HEK293 (cell line): Measurements from ENCODE around the gene BCL2.

Experiments used
- CTCF ChIA-PET: fragments of 350-600 bp; formaldehyde crosslinking; extraction: SDS; loops from one replicate; lab custom pipeline; 2021; ENCODE audit warnings: antibody characterized with exemption; lab: Yijun Ruan, JAX
- POLR2A ChIA-PET: fragments of 300-600 bp; formaldehyde crosslinking; extraction: SDS; loops from one replicate; lab custom pipeline; 2020; ENCODE audit warnings: antibody characterized with exemption, inconsistent platforms; lab: Yijun Ruan, JAX
- H3K27ac ChIP-seq: fragments of 200-500 bp; sonication (Bioruptor generic); 2 replicates; pipeline ENCODE4 v1.5.1; 2014; ENCODE audit warnings: low read depth, low read length, control low read depth, inconsistent platforms; ENCODE audit errors: extremely low read depth
- H3K36me3 ChIP-seq, 2 experiments: fragments of 200-500 bp in 1 of 2; sonication (Bioruptor generic) in 1 of 2; 1 replicate in 1 of 2; 2 replicates in 1 of 2; pipeline ENCODE4 v1.5.1; 2014 to 2017; ENCODE audit warnings: inconsistent platforms in 2 of 2, low read length in 2 of 2; ENCODE audit not compliant: control insufficient read depth in 2 of 2, insufficient read depth in 1 of 2
- H3K4me1 ChIP-seq: fragments of 200-500 bp; sonication (Bioruptor generic); 2 replicates; pipeline ENCODE4 v1.5.1; 2014; ENCODE audit warnings: mild to moderate bottlenecking, low read length, inconsistent platforms; ENCODE audit not compliant: control insufficient read depth, insufficient read depth
- H3K4me3 ChIP-seq: 2 replicates; pipeline ENCODE4 v1.5.1; 2011; ENCODE audit warnings: low read depth, mild to moderate bottlenecking, control low read depth, low read length, moderate library complexity
- H3K9me3 ChIP-seq: fragments of 200-500 bp; sonication (Bioruptor generic); 2 replicates; pipeline ENCODE4 v1.5.1; 2014; ENCODE audit warnings: low read depth, low read length, inconsistent platforms; ENCODE audit not compliant: control insufficient read depth, insufficient read depth
- KLF10 ChIP-seq: fragments of 450-650 bp; IDR thresholded peaks from 2 replicates; pipeline ENCODE4 v1.5.1; 2018; ENCODE audit warnings: missing biosample characterization, mild to moderate bottlenecking, missing genetic modification characterization
- SP7 ChIP-seq: fragments of 450-650 bp; formaldehyde crosslinking; IDR thresholded peaks from 2 replicates; pipeline ENCODE4 v1.5.1; 2016; ENCODE audit warnings: missing biosample characterization, missing genetic modification characterization
- TRIM28 ChIP-seq: IDR thresholded peaks from 2 replicates; pipeline ENCODE4 v1.6.1; 2011; ENCODE audit warnings: low read length, control low read depth, borderline replicate concordance
- ZNF146 ChIP-seq: fragments of 450-650 bp; formaldehyde crosslinking; IDR thresholded peaks from 2 replicates; pipeline ENCODE4 v1.5.1; 2016; ENCODE audit warnings: missing biosample characterization, missing genetic modification characterization
- ZNF211 ChIP-seq: fragments of 450-650 bp; formaldehyde crosslinking; IDR thresholded peaks from 2 replicates; pipeline ENCODE4 v1.5.1; 2016; ENCODE audit warnings: low read depth, missing biosample characterization, missing genetic modification characterization
- ZNF423 ChIP-seq: fragments of 450-650 bp; formaldehyde crosslinking; IDR thresholded peaks from 2 replicates; pipeline ENCODE4 v1.5.1; 2016; ENCODE audit warnings: missing biosample characterization, missing genetic modification characterization
- ZNF48 ChIP-seq: fragments of 450-650 bp; formaldehyde crosslinking; IDR thresholded peaks from 2 replicates; pipeline ENCODE4 v1.5.1; 2016; ENCODE audit warnings: missing biosample characterization, missing genetic modification characterization
- ZNF670 ChIP-seq: fragments of 450-650 bp; formaldehyde crosslinking; IDR thresholded peaks from 2 replicates; pipeline ENCODE4 v1.5.1; 2016; ENCODE audit warnings: missing biosample characterization, missing genetic modification characterization, low read depth
- TF ChIP-seq, protein P1 (sequence below): fragments of 450-650 bp; formaldehyde crosslinking; IDR thresholded peaks from 2 replicates; pipeline ENCODE4 v1.5.1; 2017; ENCODE audit warnings: missing biosample characterization, missing genetic modification characterization
- TF ChIP-seq, protein P2 (sequence below): fragments of 450-650 bp; formaldehyde crosslinking; conservative IDR thresholded peaks from 2 replicates; pipeline ENCODE4 v1.5.1; 2016; ENCODE audit warnings: low read depth, missing biosample characterization, missing genetic modification characterization
- TF ChIP-seq, protein P3 (sequence below): fragments of 450-650 bp; formaldehyde crosslinking; IDR thresholded peaks from 2 replicates; pipeline ENCODE4 v1.5.1; 2016; ENCODE audit warnings: missing biosample characterization, missing genetic modification characterization, borderline replicate concordance
- TF ChIP-seq, protein P4 (sequence below): fragments of 450-650 bp; IDR thresholded peaks from 2 replicates; pipeline ENCODE4 v1.5.1; 2018; ENCODE audit warnings: missing biosample characterization, mild to moderate bottlenecking, missing genetic modification characterization
- TF ChIP-seq, protein P5 (sequence below): fragments of 450-650 bp; formaldehyde crosslinking; IDR thresholded peaks from 2 replicates; pipeline ENCODE4 v1.5.1; 2016; ENCODE audit warnings: missing biosample characterization, missing genetic modification characterization
- TF ChIP-seq, protein P6 (sequence below): fragments of 450-650 bp; formaldehyde crosslinking; IDR thresholded peaks from 2 replicates; pipeline ENCODE4 v1.5.1; 2017; ENCODE audit warnings: missing biosample characterization, missing genetic modification characterization

The BCL2 gene

DNA sequence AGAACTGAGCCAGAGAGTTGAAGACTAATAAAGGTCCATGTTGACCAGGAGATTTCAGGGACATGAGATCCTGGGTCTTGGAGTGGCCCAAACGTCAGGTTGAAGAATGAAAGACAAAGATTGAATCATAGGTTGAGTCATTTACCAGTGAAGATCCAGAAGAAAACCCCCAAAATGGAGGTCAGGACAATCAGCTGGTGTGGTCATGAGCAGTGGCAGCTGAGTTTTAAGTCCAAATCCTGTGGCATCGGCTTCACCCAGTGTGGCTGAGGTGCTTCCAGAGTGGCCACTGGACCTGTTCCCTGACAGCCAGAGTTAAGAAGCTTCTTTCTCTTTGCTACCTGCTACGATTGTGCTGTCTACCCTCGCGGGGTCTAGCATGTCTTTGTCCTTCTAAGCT is 234.0 kb downstream of the BCL2 start:
- ChIA-PET CTCF (interaction anchor here (0.7 kb wide), 1 partner anchor 42 kb away, joined by 3 read pairs; no protein-coding TSS in a partner anchor), POLR2A (no interaction called here)
- Histone ChIP-seq H3K27ac (no peak overlapping the region), H3K4me1 (no peaks in the 10 kb centered on the region), H3K36me3 (no peaks in the 10 kb centered on the region), H3K9me3 (no peaks in the 10 kb centered on the region; the same call in 1 of the 2 replicates), H3K4me3 (no peak overlapping the region)
- TF ChIP-seq, protein P1, sequence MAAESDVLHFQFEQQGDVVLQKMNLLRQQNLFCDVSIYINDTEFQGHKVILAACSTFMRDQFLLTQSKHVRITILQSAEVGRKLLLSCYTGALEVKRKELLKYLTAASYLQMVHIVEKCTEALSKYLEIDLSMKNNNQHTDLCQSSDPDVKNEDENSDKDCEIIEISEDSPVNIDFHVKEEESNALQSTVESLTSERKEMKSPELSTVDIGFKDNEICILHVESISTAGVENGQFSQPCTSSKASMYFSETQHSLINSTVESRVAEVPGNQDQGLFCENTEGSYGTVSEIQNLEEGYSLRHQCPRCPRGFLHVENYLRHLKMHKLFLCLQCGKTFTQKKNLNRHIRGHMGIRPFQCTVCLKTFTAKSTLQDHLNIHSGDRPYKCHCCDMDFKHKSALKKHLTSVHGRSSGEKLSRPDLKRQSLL (tag by site-specific recombination) = no peak
- TF ChIP-seq, protein P2, sequence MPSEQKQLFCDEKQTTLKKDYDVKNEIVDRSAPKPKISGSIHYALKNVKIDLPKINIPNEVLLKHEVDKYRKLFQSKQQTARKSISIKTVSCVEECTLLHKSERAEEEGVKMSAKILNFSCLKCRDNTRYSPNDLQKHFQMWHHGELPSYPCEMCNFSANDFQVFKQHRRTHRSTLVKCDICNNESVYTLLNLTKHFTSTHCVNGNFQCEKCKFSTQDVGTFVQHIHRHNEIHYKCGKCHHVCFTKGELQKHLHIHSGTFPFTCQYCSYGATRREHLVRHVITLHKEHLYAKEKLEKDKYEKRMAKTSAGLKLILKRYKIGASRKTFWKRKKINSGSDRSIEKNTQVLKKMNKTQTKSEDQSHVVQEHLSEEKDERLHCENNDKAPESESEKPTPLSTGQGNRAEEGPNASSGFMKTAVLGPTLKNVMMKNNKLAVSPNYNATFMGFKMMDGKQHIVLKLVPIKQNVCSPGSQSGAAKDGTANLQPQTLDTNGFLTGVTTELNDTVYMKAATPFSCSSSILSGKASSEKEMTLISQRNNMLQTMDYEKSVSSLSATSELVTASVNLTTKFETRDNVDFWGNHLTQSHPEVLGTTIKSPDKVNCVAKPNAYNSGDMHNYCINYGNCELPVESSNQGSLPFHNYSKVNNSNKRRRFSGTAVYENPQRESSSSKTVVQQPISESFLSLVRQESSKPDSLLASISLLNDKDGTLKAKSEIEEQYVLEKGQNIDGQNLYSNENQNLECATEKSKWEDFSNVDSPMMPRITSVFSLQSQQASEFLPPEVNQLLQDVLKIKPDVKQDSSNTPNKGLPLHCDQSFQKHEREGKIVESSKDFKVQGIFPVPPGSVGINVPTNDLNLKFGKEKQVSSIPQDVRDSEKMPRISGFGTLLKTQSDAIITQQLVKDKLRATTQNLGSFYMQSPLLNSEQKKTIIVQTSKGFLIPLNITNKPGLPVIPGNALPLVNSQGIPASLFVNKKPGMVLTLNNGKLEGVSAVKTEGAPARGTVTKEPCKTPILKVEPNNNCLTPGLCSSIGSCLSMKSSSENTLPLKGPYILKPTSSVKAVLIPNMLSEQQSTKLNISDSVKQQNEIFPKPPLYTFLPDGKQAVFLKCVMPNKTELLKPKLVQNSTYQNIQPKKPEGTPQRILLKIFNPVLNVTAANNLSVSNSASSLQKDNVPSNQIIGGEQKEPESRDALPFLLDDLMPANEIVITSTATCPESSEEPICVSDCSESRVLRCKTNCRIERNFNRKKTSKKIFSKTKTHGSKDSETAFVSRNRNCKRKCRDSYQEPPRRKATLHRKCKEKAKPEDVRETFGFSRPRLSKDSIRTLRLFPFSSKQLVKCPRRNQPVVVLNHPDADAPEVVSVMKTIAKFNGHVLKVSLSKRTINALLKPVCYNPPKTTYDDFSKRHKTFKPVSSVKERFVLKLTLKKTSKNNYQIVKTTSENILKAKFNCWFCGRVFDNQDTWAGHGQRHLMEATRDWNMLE (tag by site-specific recombination) = no peak
- TF ChIP-seq, protein P3, sequence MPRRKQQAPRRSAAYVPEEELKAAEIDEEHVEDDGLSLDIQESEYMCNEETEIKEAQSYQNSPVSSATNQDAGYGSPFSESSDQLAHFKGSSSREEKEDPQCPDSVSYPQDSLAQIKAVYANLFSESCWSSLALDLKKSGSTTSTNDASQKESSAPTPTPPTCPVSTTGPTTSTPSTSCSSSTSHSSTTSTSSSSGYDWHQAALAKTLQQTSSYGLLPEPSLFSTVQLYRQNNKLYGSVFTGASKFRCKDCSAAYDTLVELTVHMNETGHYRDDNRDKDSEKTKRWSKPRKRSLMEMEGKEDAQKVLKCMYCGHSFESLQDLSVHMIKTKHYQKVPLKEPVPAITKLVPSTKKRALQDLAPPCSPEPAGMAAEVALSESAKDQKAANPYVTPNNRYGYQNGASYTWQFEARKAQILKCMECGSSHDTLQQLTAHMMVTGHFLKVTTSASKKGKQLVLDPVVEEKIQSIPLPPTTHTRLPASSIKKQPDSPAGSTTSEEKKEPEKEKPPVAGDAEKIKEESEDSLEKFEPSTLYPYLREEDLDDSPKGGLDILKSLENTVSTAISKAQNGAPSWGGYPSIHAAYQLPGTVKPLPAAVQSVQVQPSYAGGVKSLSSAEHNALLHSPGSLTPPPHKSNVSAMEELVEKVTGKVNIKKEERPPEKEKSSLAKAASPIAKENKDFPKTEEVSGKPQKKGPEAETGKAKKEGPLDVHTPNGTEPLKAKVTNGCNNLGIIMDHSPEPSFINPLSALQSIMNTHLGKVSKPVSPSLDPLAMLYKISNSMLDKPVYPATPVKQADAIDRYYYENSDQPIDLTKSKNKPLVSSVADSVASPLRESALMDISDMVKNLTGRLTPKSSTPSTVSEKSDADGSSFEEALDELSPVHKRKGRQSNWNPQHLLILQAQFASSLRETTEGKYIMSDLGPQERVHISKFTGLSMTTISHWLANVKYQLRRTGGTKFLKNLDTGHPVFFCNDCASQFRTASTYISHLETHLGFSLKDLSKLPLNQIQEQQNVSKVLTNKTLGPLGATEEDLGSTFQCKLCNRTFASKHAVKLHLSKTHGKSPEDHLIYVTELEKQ (tag by site-specific recombination) = no peak
- TF ChIP-seq, protein P4, sequence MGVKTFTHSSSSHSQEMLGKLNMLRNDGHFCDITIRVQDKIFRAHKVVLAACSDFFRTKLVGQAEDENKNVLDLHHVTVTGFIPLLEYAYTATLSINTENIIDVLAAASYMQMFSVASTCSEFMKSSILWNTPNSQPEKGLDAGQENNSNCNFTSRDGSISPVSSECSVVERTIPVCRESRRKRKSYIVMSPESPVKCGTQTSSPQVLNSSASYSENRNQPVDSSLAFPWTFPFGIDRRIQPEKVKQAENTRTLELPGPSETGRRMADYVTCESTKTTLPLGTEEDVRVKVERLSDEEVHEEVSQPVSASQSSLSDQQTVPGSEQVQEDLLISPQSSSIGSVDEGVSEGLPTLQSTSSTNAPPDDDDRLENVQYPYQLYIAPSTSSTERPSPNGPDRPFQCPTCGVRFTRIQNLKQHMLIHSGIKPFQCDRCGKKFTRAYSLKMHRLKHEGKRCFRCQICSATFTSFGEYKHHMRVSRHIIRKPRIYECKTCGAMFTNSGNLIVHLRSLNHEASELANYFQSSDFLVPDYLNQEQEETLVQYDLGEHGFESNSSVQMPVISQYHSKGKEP = no peak
- TF ChIP-seq, protein P5, sequence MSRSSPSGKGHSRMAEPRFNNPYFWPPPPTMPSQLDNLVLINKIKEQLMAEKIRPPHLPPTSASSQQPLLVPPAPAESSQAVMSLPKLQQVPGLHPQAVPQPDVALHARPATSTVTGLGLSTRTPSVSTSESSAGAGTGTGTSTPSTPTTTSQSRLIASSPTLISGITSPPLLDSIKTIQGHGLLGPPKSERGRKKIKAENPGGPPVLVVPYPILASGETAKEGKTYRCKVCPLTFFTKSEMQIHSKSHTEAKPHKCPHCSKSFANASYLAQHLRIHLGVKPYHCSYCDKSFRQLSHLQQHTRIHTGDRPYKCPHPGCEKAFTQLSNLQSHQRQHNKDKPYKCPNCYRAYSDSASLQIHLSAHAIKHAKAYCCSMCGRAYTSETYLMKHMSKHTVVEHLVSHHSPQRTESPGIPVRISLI (tag by site-specific recombination) = no peak
- TF ChIP-seq TRIM28 (no peak), SP7 (no peak), ZNF48 (tag by site-specific recombination) (no peak), ZNF146 (tag by site-specific recombination) (no peak), ZNF670 (tag by site-specific recombination) (no peak), ZNF423 (tag by site-specific recombination) (no peak), KLF10 (tag by site-specific recombination) (no peak), ZNF211 (tag by site-specific recombination) (no peak)
- TF ChIP-seq, protein P6, sequence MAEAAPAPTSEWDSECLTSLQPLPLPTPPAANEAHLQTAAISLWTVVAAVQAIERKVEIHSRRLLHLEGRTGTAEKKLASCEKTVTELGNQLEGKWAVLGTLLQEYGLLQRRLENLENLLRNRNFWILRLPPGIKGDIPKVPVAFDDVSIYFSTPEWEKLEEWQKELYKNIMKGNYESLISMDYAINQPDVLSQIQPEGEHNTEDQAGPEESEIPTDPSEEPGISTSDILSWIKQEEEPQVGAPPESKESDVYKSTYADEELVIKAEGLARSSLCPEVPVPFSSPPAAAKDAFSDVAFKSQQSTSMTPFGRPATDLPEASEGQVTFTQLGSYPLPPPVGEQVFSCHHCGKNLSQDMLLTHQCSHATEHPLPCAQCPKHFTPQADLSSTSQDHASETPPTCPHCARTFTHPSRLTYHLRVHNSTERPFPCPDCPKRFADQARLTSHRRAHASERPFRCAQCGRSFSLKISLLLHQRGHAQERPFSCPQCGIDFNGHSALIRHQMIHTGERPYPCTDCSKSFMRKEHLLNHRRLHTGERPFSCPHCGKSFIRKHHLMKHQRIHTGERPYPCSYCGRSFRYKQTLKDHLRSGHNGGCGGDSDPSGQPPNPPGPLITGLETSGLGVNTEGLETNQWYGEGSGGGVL (tag by site-specific recombination) = no peak
